Keratinocyte (primary cell): ENCODE measurements around the gene DOCK11. TPM values are rescaled to one million over a fixed set of nuclear protein-coding genes. Genes with fewer than 3 reads are reported as not detected.

ENCODE experiments used
- DNase-seq: peaks from one replicate; pipeline ENCODE4 v3.0.0-alpha.2; 2011; ENCODE audit warnings: low read depth, missing footprints, low spot score
- FAIRE-seq: peaks from 2 replicates; lab custom pipeline; 2011; peaks lifted over from hg19 to GRCh38; lab: Jason Lieb, UNC
- H2AFZ ChIP-seq: 2 replicates; pipeline ENCODE4 v1.6.0; 2012; ENCODE audit warnings: low read length, control low read depth, inconsistent platforms; ENCODE audit not compliant: control insufficient read depth
- H3K27ac ChIP-seq: 2 replicates; pipeline ENCODE4 v1.5.1; 2011; ENCODE audit warnings: low read length; ENCODE audit not compliant: control insufficient read depth, insufficient read depth
- H3K27me3 ChIP-seq: 3 replicates; pipeline ENCODE4 v1.6.0; 2011; ENCODE audit warnings: low read length; ENCODE audit not compliant: control insufficient read depth, insufficient read depth; ENCODE audit errors: extremely low read depth
- H3K36me3 ChIP-seq, 2 experiments: 2 replicates in 1 of 2; 3 replicates in 1 of 2; pipeline ENCODE4 v1.5.1; 2011; ENCODE audit warnings: low read length in 2 of 2, mild to moderate bottlenecking in 1 of 2; ENCODE audit not compliant: control insufficient read depth in 2 of 2, insufficient read depth in 2 of 2; ENCODE audit errors: extremely low read depth in 1 of 2
- H3K4me1 ChIP-seq: 3 replicates; pipeline ENCODE4 v1.5.1; 2011; ENCODE audit warnings: low read length; ENCODE audit not compliant: control insufficient read depth, insufficient read depth; ENCODE audit errors: extremely low read depth
- H3K4me2 ChIP-seq: 3 replicates; pipeline ENCODE4 v1.6.0; 2011; ENCODE audit warnings: low read depth, low read length; ENCODE audit not compliant: control insufficient read depth, insufficient read depth; ENCODE audit errors: extremely low read depth
- H3K4me3 ChIP-seq, 3 experiments: fragments of 200-600 bp in 1 of 3; sonication (generic) in 1 of 3; 2 replicates in 2 of 3; 3 replicates in 1 of 3; pipeline ENCODE4 v1.5.1; 2011 to 2016; ENCODE audit warnings: low read length in 3 of 3, mild to moderate bottlenecking in 3 of 3, control low read depth in 2 of 3, inconsistent platforms in 1 of 3, low read depth in 1 of 3, mixed read lengths in 1 of 3, mixed run types in 1 of 3, moderate library complexity in 1 of 3; ENCODE audit not compliant: control insufficient read depth in 2 of 3, insufficient read depth in 2 of 3; ENCODE audit errors: extremely low read depth in 1 of 3
- H3K79me2 ChIP-seq: 2 replicates; pipeline ENCODE4 v1.6.0; 2012; ENCODE audit warnings: low read length; ENCODE audit not compliant: control insufficient read depth, insufficient read depth
- H3K9ac ChIP-seq: 3 replicates; pipeline ENCODE4 v1.6.0; 2011; ENCODE audit warnings: low read length; ENCODE audit not compliant: control insufficient read depth, insufficient read depth; ENCODE audit errors: extremely low read depth
- H3K9me1 ChIP-seq: 3 replicates; pipeline ENCODE4 v1.6.0; 2011; ENCODE audit warnings: low read length; ENCODE audit not compliant: control insufficient read depth, insufficient read depth; ENCODE audit errors: extremely low read depth
- H3K9me3 ChIP-seq: 2 replicates; pipeline ENCODE4 v1.5.1; 2012; ENCODE audit warnings: low read depth, low read length; ENCODE audit not compliant: control insufficient read depth
- H4K20me1 ChIP-seq: 3 replicates; pipeline ENCODE4 v1.6.0; 2011; ENCODE audit warnings: low read length; ENCODE audit not compliant: control insufficient read depth, insufficient read depth; ENCODE audit errors: extremely low read depth
- CTCF ChIP-seq, 3 experiments: IDR thresholded peaks in 1 of 3; conservative IDR thresholded peaks in 1 of 3; optimal IDR thresholded peaks in 1 of 3; 2 replicates in 2 of 3; 3 replicates in 1 of 3; pipeline versions ENCODE3 to v1.5.1; 2011; ENCODE audit warnings: low read length in 3 of 3, mild to moderate bottlenecking in 3 of 3, moderate library complexity in 2 of 3, control low read depth in 1 of 3, inconsistent platforms in 1 of 3; ENCODE audit not compliant: insufficient read depth in 2 of 3; ENCODE audit errors: extremely low read depth in 1 of 3
- EZH2 ChIP-seq: IDR thresholded peaks from one replicate; pipeline ENCODE4 v1.6.1; 2012; ENCODE audit warnings: inconsistent platforms, mild to moderate bottlenecking, low read length, moderate library complexity
- dilution Hi-C: fragments of 300-500 bp; cut with MboI; formaldehyde crosslinking; loops from one replicate; pipeline ENCODE4 v1.7.0; 2020; ENCODE audit warnings: low sequenced_read_pairs; ENCODE audit not compliant: extremely low pct_ligation_motif_present
- polyA plus RNA-seq, 5 experiments: library from polyadenylated mRNA; depleted of rRNA in 3 of 5; stranded (reverse) in 3 of 5; stranded (forward) in 1 of 5; unstranded in 1 of 5; fragments of >200 nt; gene quantifications; 1 replicate in 1 of 5; 2 replicates in 3 of 5; 3 replicates in 1 of 5; pipeline versions ENCODE4 v1.2.1 to v1.2.3, GENCODE V29; 2011 to 2012; ENCODE audit warnings: missing spikeins in 2 of 5, low read depth in 1 of 5, low replicate concordance in 1 of 5

The DOCK11 gene
- polyA plus RNA-seq, 1 donor (not counting 4 experiments of a cell fraction or from before 2014, with no cell fraction given) = 4.6 TPM

- no peak overlapping the region for H3K4me2 ChIP-seq
- FAIRE-seq (no peak), DNase-seq (no peak)
- no peaks in the 10 kb centered on the region for H3K79me2 ChIP-seq
- H3K9me1 ChIP-seq = no peaks in the 10 kb centered on the region
- H3K4me1 ChIP-seq = peaks cover 3% of the 10 kb centered on the region
- no peak overlapping the region for H2AFZ ChIP-seq
- no peak overlapping the region for H3K9ac ChIP-seq
- H3K27ac ChIP-seq = no peak overlapping the region
- no peaks in the 10 kb centered on the region for H4K20me1 ChIP-seq
- H3K36me3 ChIP-seq = no peaks in the 10 kb centered on the region
- H3K4me3 ChIP-seq = no peak overlapping the region
- dilution Hi-C loops = no loop called here
- no peaks in the 10 kb centered on the region for H3K9me3 ChIP-seq
- TF ChIP-seq EZH2 (no peak), CTCF (optimal IDR thresholded peaks at IDR 0.05 in 1 of 3, IDR thresholded peaks at IDR 0.05 in 1 of 3, conservative IDR thresholded peaks at IDR 0.05 in 1 of 3; ENCODE audit: extremely low read depth in 1 of 3, insufficient read depth in 2 of 3, low read length in 3 of 3) (no peak)
- no peaks in the 10 kb centered on the region for H3K27me3 ChIP-seq
These were observed 99.2 kb downstream of the DOCK11 start for GRCh38 chrX:118594697-118595420.

GRCh38 chrX:118595501-118596042 is 100.0 kb downstream of the DOCK11 start:
- H3K4me2 ChIP-seq = no peak overlapping the region
- no peaks in the 10 kb centered on the region for H3K27me3 ChIP-seq
- H4K20me1 ChIP-seq = no peaks in the 10 kb centered on the region
- H2AFZ ChIP-seq = no peak overlapping the region
- dilution Hi-C loops = no loop called here
- TF ChIP-seq CTCF (optimal IDR thresholded peaks at IDR 0.05 in 1 of 3, IDR thresholded peaks at IDR 0.05 in 1 of 3, conservative IDR thresholded peaks at IDR 0.05 in 1 of 3; ENCODE audit: extremely low read depth in 1 of 3, insufficient read depth in 2 of 3, low read length in 3 of 3) (no peak), EZH2 (no peak)
- H3K27ac ChIP-seq = no peak overlapping the region
- no peak for FAIRE-seq
- H3K4me3 ChIP-seq = no peak overlapping the region
- peaks cover 3% of the 10 kb centered on the region for H3K4me1 ChIP-seq
- H3K36me3 ChIP-seq = no peaks in the 10 kb centered on the region
- DNase-seq = no peak
- H3K9me1 ChIP-seq = no peaks in the 10 kb centered on the region
- no peaks in the 10 kb centered on the region for H3K79me2 ChIP-seq
- no peaks in the 10 kb centered on the region for H3K9me3 ChIP-seq
- H3K9ac ChIP-seq = no peak overlapping the region
